GM12878 (cell line): ENCODE data around the gene ARL16. TPM values are rescaled to one million over a fixed set of nuclear protein-coding genes. Genes with fewer than 3 reads are reported as not detected.

Experiments used
- ATAC-seq: fragments of 200-7000 bp; cut with Tn5 transposase; 3 replicates; pipeline ENCODE4 v1.9.1; 2020; ENCODE audit warnings: mild to moderate bottlenecking, moderate library complexity
- BruUV-seq: library from RNA; stranded (reverse); fragments of 400-500 nt; replicated peaks from 2 replicates; lab custom pipeline; 2021; lab: Mats Ljungman, UMichigan
- CTCF ChIA-PET: fragments of 300-600 bp; sonication (Branson Sonifier 250); formaldehyde crosslinking; extraction: SDS; loops from one replicate; lab custom pipeline; 2021; ENCODE audit warnings: inconsistent platforms; lab: Yijun Ruan, JAX
- POLR2A ChIA-PET: fragments of 350-600 bp; formaldehyde crosslinking; extraction: SDS; loops from one replicate; lab custom pipeline; 2021; ENCODE audit warnings: inconsistent platforms; lab: Charles Lee
- RAD21 ChIA-PET: fragments of 300-600 bp; sonication (Branson Sonifier 250); formaldehyde crosslinking; loops from one replicate; lab custom pipeline; 2023; ENCODE audit warnings: antibody characterized with exemption; ENCODE audit not compliant: unreplicated experiment; lab: Charles Lee
- SMC1A ChIA-PET: fragments of 300-600 bp; sonication (Branson Sonifier 250); formaldehyde crosslinking; loops from one replicate; lab custom pipeline; 2023; ENCODE audit not compliant: unreplicated experiment, uncharacterized antibody; lab: Charles Lee
- DNase-seq: peaks from one replicate; pipeline ENCODE4 v3.0.0-alpha.2; 2011; ENCODE audit warnings: low read depth, low spot score
- FAIRE-seq: peaks from 3 replicates; lab custom pipeline; 2011; peaks lifted over from hg19 to GRCh38; lab: Jason Lieb, UNC
- H2AFZ ChIP-seq: 2 replicates; pipeline ENCODE4 v1.6.0; 2011; ENCODE audit warnings: low read depth, low read length, control low read depth; ENCODE audit not compliant: control insufficient read depth
- H3K27ac ChIP-seq: 2 replicates; pipeline ENCODE4 v1.5.1; 2011; ENCODE audit warnings: control low read depth; ENCODE audit not compliant: control insufficient read depth, insufficient read depth
- H3K27me3 ChIP-seq, 2 experiments: replicated peaks in 1 of 2; 2 replicates each; pipeline versions ENCODE4 v1.6.0 to v1.6.1; 2011; ENCODE audit warnings: low read length in 1 of 2; ENCODE audit not compliant: control insufficient read depth in 2 of 2, insufficient read depth in 2 of 2
- H3K36me3 ChIP-seq, 2 experiments: 2 replicates each; pipeline ENCODE4 v1.5.1; 2011; ENCODE audit warnings: low read length in 1 of 2; ENCODE audit not compliant: control insufficient read depth in 2 of 2, insufficient read depth in 2 of 2
- H3K4me1 ChIP-seq: 2 replicates; pipeline ENCODE4 v1.6.1; 2011; ENCODE audit warnings: mild to moderate bottlenecking, low read length, moderate library complexity, mixed read lengths; ENCODE audit not compliant: control insufficient read depth, insufficient read depth
- H3K4me2 ChIP-seq: 2 replicates; pipeline ENCODE4 v1.6.0; 2011; ENCODE audit warnings: control low read depth; ENCODE audit not compliant: control insufficient read depth, insufficient read depth
- H3K4me3 ChIP-seq: fragments of 200-600 bp; sonication (generic); 2 replicates; pipeline ENCODE4 v1.5.1; 2016
- H3K79me2 ChIP-seq: 2 replicates; pipeline ENCODE4 v1.6.0; 2011; ENCODE audit warnings: low read length; ENCODE audit not compliant: control insufficient read depth, insufficient read depth
- H3K9ac ChIP-seq: 2 replicates; pipeline ENCODE4 v1.8.0; 2011; ENCODE audit warnings: low read length, control low read depth, mixed read lengths; ENCODE audit not compliant: control insufficient read depth, insufficient read depth
- H3K9me3 ChIP-seq: replicated peaks from 3 replicates; pipeline ENCODE4 v1.5.1; 2011; ENCODE audit warnings: mild to moderate bottlenecking, low read length; ENCODE audit not compliant: control insufficient read depth, insufficient read depth
- H4K20me1 ChIP-seq: 2 replicates; pipeline ENCODE4 v1.6.0; 2011; ENCODE audit not compliant: control insufficient read depth, insufficient read depth
- CREB1 ChIP-seq: IDR thresholded peaks from 2 replicates; pipeline ENCODE4 v1.6.1; 2012; ENCODE audit warnings: low read depth, mild to moderate bottlenecking, inconsistent platforms
- DPF2 ChIP-seq: fragments of 450-650 bp; IDR thresholded peaks from 2 replicates; pipeline ENCODE4 v1.6.1; 2017; ENCODE audit warnings: mild to moderate bottlenecking
- IKZF1 ChIP-seq: fragments of 450-650 bp; conservative IDR thresholded peaks from 2 replicates; pipeline ENCODE4 v1.6.1; 2017; ENCODE audit warnings: antibody characterized with exemption, mild to moderate bottlenecking
- JUNB ChIP-seq: IDR thresholded peaks from 2 replicates; pipeline ENCODE4 v1.6.1; 2016; ENCODE audit warnings: antibody characterized with exemption, mild to moderate bottlenecking
- MAX ChIP-seq: IDR thresholded peaks from 2 replicates; pipeline ENCODE4 v1.6.1; 2012; ENCODE audit warnings: low read depth, low read length, improper control_type of control experiment
- MLLT1 ChIP-seq: fragments of 450-650 bp; IDR thresholded peaks from 2 replicates; pipeline ENCODE4 v1.6.1; 2016; ENCODE audit warnings: mild to moderate bottlenecking
- NFYB ChIP-seq: IDR thresholded peaks from 2 replicates; pipeline ENCODE4 v1.6.1; 2011; ENCODE audit warnings: low read depth, mild to moderate bottlenecking, low read length, improper control_type of control experiment, moderate library complexity; ENCODE audit not compliant: insufficient read depth
- PAX5 ChIP-seq: IDR thresholded peaks from 2 replicates; pipeline ENCODE4 v1.6.1; 2011; ENCODE audit warnings: low read depth, low read length, borderline replicate concordance
- RAD51 ChIP-seq: fragments of 450-650 bp; IDR thresholded peaks from 2 replicates; pipeline ENCODE4 v1.6.1; 2016; ENCODE audit warnings: moderate library complexity, mild to moderate bottlenecking, inconsistent platforms
- SMARCA5 ChIP-seq: fragments of 450-650 bp; IDR thresholded peaks from 2 replicates; pipeline ENCODE4 v1.6.1; 2017; ENCODE audit warnings: mild to moderate bottlenecking
- SPI1 ChIP-seq: IDR thresholded peaks from 2 replicates; pipeline ENCODE4 v1.6.1; 2011; ENCODE audit warnings: low read depth, mild to moderate bottlenecking, low read length, moderate library complexity, borderline replicate concordance; ENCODE audit not compliant: insufficient read depth
- TCF12 ChIP-seq: IDR thresholded peaks from 2 replicates; pipeline ENCODE4 v1.6.1; 2011; ENCODE audit warnings: low read depth, mild to moderate bottlenecking, low read length
- ZBTB4 ChIP-seq: fragments of 450-650 bp; formaldehyde crosslinking; IDR thresholded peaks from 2 replicates; pipeline ENCODE4 v1.4.0; 2022; ENCODE audit warnings: mild to moderate bottlenecking, moderate library complexity
- ZNF217 ChIP-seq: fragments of 450-650 bp; IDR thresholded peaks from 2 replicates; pipeline ENCODE4 v1.6.1; 2017; ENCODE audit warnings: antibody characterized with exemption, mild to moderate bottlenecking
- WGBS: methylation state at CpG from one replicate; pipeline ENCODE4 v1.1.6; 2016; ENCODE audit warnings: low lambda C conversion rate; ENCODE audit not compliant: insufficient replicate concordance, insufficient coverage; ENCODE audit errors: missing lambda C conversion rate; 5-methylcytosine and 5-hydroxymethylcytosine counted together
- in situ Hi-C: fragments of 300-500 bp; cut with MboI; formaldehyde crosslinking; loops from 9 replicates; pipeline ENCODE4 v1.14.3; 2018; ENCODE audit warnings: mixed read lengths
- intact Hi-C: fragments of 100-400 bp; cut with micrococcal nuclease; formaldehyde crosslinking; loops from one replicate; pipeline ENCODE4 v1.14.2; 2022; ENCODE audit not compliant: unreplicated experiment
- polyA plus RNA-seq, 11 experiments: library from polyadenylated mRNA; depleted of rRNA in 4 of 11; unstranded in 6 of 11; stranded (reverse) in 5 of 11; fragments of >200 nt; fragmentation: Nextera tagmentation in 4 of 11; fragmentation: Illumina TruSeq in 1 of 11; extraction: Ambion mirVana in 4 of 11; extraction: Trizol in 1 of 11; gene quantifications; 1 replicate in 1 of 11; 2 replicates in 10 of 11; pipeline versions ENCODE4 v1.2.1 to v1.2.3, GENCODE V29; 2011 to 2016; ENCODE audit warnings: inconsistent platforms in 2 of 11, missing spikeins in 2 of 11, low read depth in 1 of 11
- total RNA-seq, 4 experiments: library from RNA; depleted of rRNA in 3 of 4; stranded (reverse); fragments of >200 nt in 3 of 4; fragmentation: Illumina TruSeq in 1 of 4; extraction: Trizol in 1 of 4; gene quantifications; 2 replicates each; pipeline versions ENCODE4 v1.2.1 to v1.2.3, GENCODE V29; 2013 to 2021

The ARL16 gene
- total and polyA plus RNA-seq, 10 of the 15 experiments (the other 5 are each of a cell fraction or from before 2014, with no cell fraction given) = 4.7 to 47.6 (median 30.9) TPM

- H3K9me3 ChIP-seq = no peaks in the 10 kb centered on the region
- peaks cover 36% of the 10 kb centered on the region for H3K79me2 ChIP-seq
- no peak for DNase-seq
- H2AFZ ChIP-seq = no peak overlapping the region
- peak overlapping the region; percentile 90 for H3K9ac ChIP-seq
- POLR2A ChIA-PET = interaction anchor here (0.7 kb wide), 1 partner anchor 179 kb away, joined by 4 read pairs; no protein-coding TSS in a partner anchor
- RAD21 ChIA-PET = no interaction called here
- intact Hi-C loops (no loop called here), in situ Hi-C loops (no loop called here)
- 80% methylated on average over 5 of the region's 5 CpGs for WGBS
- no peaks in the 10 kb centered on the region for H3K27me3 ChIP-seq
- peak overlapping the region; percentile 61 for H3K4me2 ChIP-seq
- H3K4me3 ChIP-seq = peak overlapping the region; percentile 90
- ATAC-seq = no peak
- TF ChIP-seq NFYB (no peak), SPI1 (no peak), JUNB (no peak)
- H4K20me1 ChIP-seq = no peaks in the 10 kb centered on the region
- no peak for FAIRE-seq
- H3K27ac ChIP-seq = 0 out of 2 replicates have a peak overlapping the region, but pooled peaks have one; percentile 10
- H3K36me3 ChIP-seq = no peaks in the 10 kb centered on the region
- SMC1A ChIA-PET = no interaction called here
- TSS peak; percentile 81 for BruUV-seq
- CTCF ChIA-PET = no interaction called here
- H3K4me1 ChIP-seq = peaks cover 4% of the 10 kb centered on the region
These were observed 48.2 kb downstream of the ARL16 start for GRCh38 chr17:81635431-81635830.

GRCh38 chr17:81631482-81631881 is 52.1 kb downstream of the ARL16 start:
- SMC1A ChIA-PET = interaction anchor here (0.7 kb wide), 1 partner anchor 31 kb away, joined by 3 read pairs; no protein-coding TSS in a partner anchor
- POLR2A ChIA-PET = interaction anchor here (0.6 kb wide), 2 partner anchors 12 to 53 kb away, joined by 3 to 4 read pairs; no protein-coding TSS in a partner anchor
- no peak for FAIRE-seq
- no peak overlapping the region for H3K27ac ChIP-seq
- intact Hi-C loops (no loop called here), in situ Hi-C loops (no loop called here)
- WGBS = 81% methylated on average over 7 of the region's 7 CpGs
- no TSS peak for BruUV-seq
- H2AFZ ChIP-seq = no peak overlapping the region
- CTCF ChIA-PET = interaction anchor here (1.2 kb wide), 1 partner anchor 30 kb away, joined by 5 read pairs; no protein-coding TSS in a partner anchor
- no peaks in the 10 kb centered on the region for H3K27me3 ChIP-seq
- peaks cover under 1 to 8% of the 10 kb centered on the region in 2 experiments; a peak in 2 of 4 replicates for H3K36me3 ChIP-seq
- no peak for DNase-seq
- ATAC-seq = no peak
- RAD21 ChIA-PET = no interaction called here
- H3K9me3 ChIP-seq = no peaks in the 10 kb centered on the region; the same call in 2 of the 3 replicates
- H3K79me2 ChIP-seq = peaks cover 32% of the 10 kb centered on the region
- no peak overlapping the region for H3K4me2 ChIP-seq
- peaks cover 4% of the 10 kb centered on the region for H3K4me1 ChIP-seq
- H3K9ac ChIP-seq = no peak overlapping the region
- no peaks in the 10 kb centered on the region for H4K20me1 ChIP-seq
- H3K4me3 ChIP-seq = no peak overlapping the region
- TF ChIP-seq TCF12 (no peak), PAX5 (no peak), SMARCA5 (no peak), CREB1 (no peak), DPF2 (no peak), ZNF217 (no peak), MLLT1 (no peak), RAD51 (no peak), IKZF1 (no peak), MAX (no peak), ZBTB4 (CRISPR knock-in tag) (no peak)
